WTC11 (cell line): Measurements from ENCODE around the gene SPRED2. TPM values are rescaled to one million over a fixed set of nuclear protein-coding genes. Genes with fewer than 3 reads are reported as not detected.

Experiments
- ATAC-seq: fragments of 200-7000 bp; cut with Tn5 transposase; 2 replicates; pipeline ENCODE4 v1.10.0; 2021; ENCODE audit warnings: mild to moderate bottlenecking, moderate library complexity
- CTCF ChIA-PET: fragments of 300-600 bp; sonication (Branson Sonifier 250); formaldehyde crosslinking; loops from one replicate; lab custom pipeline; 2021; ENCODE audit warnings: antibody characterized with exemption; lab: Charles Lee
- POLR2A ChIA-PET: fragments of 350-600 bp; sonication (Branson Sonifier 250); formaldehyde crosslinking; loops from one replicate; lab custom pipeline; 2021; ENCODE audit warnings: antibody characterized with exemption; lab: Charles Lee
- DNase-seq: peaks from one replicate; pipeline ENCODE4 v3.0.0; 2021; ENCODE audit warnings: low spot score
- H3K27ac Mint-ChIP-seq: 2 replicates; pipeline ENCODE4 v1.8.0; 2021; ENCODE audit warnings: mixed read lengths
- H3K27me3 Mint-ChIP-seq: 2 replicates; pipeline ENCODE4 v1.8.0; 2021; ENCODE audit warnings: low read depth, mild to moderate bottlenecking, moderate library complexity, mixed read lengths
- H3K36me3 Mint-ChIP-seq: 2 replicates; pipeline ENCODE4 v1.8.0; 2021; ENCODE audit warnings: mixed read lengths
- H3K4me1 Mint-ChIP-seq: 2 replicates; pipeline ENCODE4 v1.8.0; 2022; ENCODE audit warnings: mixed read lengths
- H3K4me3 Mint-ChIP-seq: 2 replicates; pipeline ENCODE4 v1.8.0; 2021; ENCODE audit warnings: mild to moderate bottlenecking, moderate library complexity, mixed read lengths
- H3K9me3 Mint-ChIP-seq: 2 replicates; pipeline ENCODE4 v1.8.0; 2021; ENCODE audit warnings: mixed read lengths
- CBFB ChIP-seq: sonication (generic); formaldehyde crosslinking; IDR thresholded peaks from 2 replicates; pipeline ENCODE4 v1.8.1; 2022; ENCODE audit warnings: mild to moderate bottlenecking, low read depth, missing genetic modification reagents
- CREM ChIP-seq: sonication (generic); formaldehyde crosslinking; IDR thresholded peaks from 2 replicates; pipeline ENCODE4 v1.8.1; 2022; ENCODE audit warnings: mild to moderate bottlenecking, missing genetic modification reagents, moderate library complexity
- EMX1 ChIP-seq: fragments of 250-450 bp; sonication (Bioruptor Pico); IDR thresholded peaks from 2 replicates; pipeline ENCODE4 v1.8.0; 2021; ENCODE audit warnings: mild to moderate bottlenecking
- GABPB1 ChIP-seq: sonication (generic); formaldehyde crosslinking; IDR thresholded peaks from 2 replicates; pipeline ENCODE4 v1.8.1; 2023; ENCODE audit warnings: mild to moderate bottlenecking, missing genetic modification reagents
- GRHL2 ChIP-seq: fragments of 250-450 bp; sonication (Bioruptor Pico); IDR thresholded peaks from 2 replicates; pipeline ENCODE4 v1.8.0; 2022; ENCODE audit warnings: mild to moderate bottlenecking, moderate library complexity; ENCODE audit not compliant: insufficient replicate concordance, severe bottlenecking
- MYBL2 ChIP-seq: sonication (generic); formaldehyde crosslinking; IDR thresholded peaks from 2 replicates; pipeline ENCODE4 v1.8.1; 2023; ENCODE audit warnings: mild to moderate bottlenecking, moderate library complexity, missing genetic modification reagents
- NFATC4 ChIP-seq: fragments of 250-450 bp; sonication (Bioruptor Pico); IDR thresholded peaks from 2 replicates; pipeline ENCODE4 v1.9.0; 2021; ENCODE audit warnings: mild to moderate bottlenecking
- PRRX2 ChIP-seq: fragments of 250-450 bp; sonication (Bioruptor Pico); IDR thresholded peaks from 2 replicates; pipeline ENCODE4 v1.8.0; 2021; ENCODE audit warnings: mild to moderate bottlenecking
- TEAD1 ChIP-seq: sonication (generic); formaldehyde crosslinking; IDR thresholded peaks from 2 replicates; pipeline ENCODE4 v1.8.0; 2022; ENCODE audit warnings: mild to moderate bottlenecking, missing genetic modification reagents
- TP53 ChIP-seq: sonication (generic); formaldehyde crosslinking; IDR thresholded peaks from 2 replicates; pipeline ENCODE4 v1.8.1; 2023; ENCODE audit warnings: mild to moderate bottlenecking, missing genetic modification reagents
- ZBTB21 ChIP-seq: sonication (generic); formaldehyde crosslinking; IDR thresholded peaks from 2 replicates; pipeline ENCODE4 v1.8.1; 2023; ENCODE audit warnings: mild to moderate bottlenecking, missing genetic modification reagents, borderline replicate concordance
- ZNF423 ChIP-seq: fragments of 250-450 bp; sonication (Bioruptor Pico); IDR thresholded peaks from 2 replicates; pipeline ENCODE4 v2.1.2; 2022; ENCODE audit warnings: mild to moderate bottlenecking, moderate library complexity
- total RNA-seq: library from RNA; stranded (reverse); gene quantifications from 3 replicates; pipeline ENCODE4 v1.2.3, GENCODE V29; 2021
- TF ChIP-seq, protein P1 (sequence below): sonication (generic); formaldehyde crosslinking; IDR thresholded peaks from 2 replicates; pipeline ENCODE4 v1.8.1; 2023; ENCODE audit warnings: mild to moderate bottlenecking, missing genetic modification reagents
- TF ChIP-seq, protein P2 (sequence below): fragments of 250-450 bp; sonication (Bioruptor Pico); IDR thresholded peaks from 2 replicates; pipeline ENCODE4 v1.8.0; 2021; ENCODE audit warnings: mild to moderate bottlenecking
- TF ChIP-seq, protein P3 (sequence below): sonication (generic); formaldehyde crosslinking; IDR thresholded peaks from 2 replicates; pipeline ENCODE4 v1.8.1; 2022; ENCODE audit warnings: low read depth, missing genetic modification reagents, borderline replicate concordance
- TF ChIP-seq, protein P4 (sequence below): sonication (generic); formaldehyde crosslinking; IDR thresholded peaks from 2 replicates; pipeline ENCODE4 v1.8.0; 2023; ENCODE audit warnings: mild to moderate bottlenecking, missing genetic modification reagents
- TF ChIP-seq, protein P5 (sequence below): sonication (generic); formaldehyde crosslinking; IDR thresholded peaks from 2 replicates; pipeline ENCODE4 v1.8.1; 2023; ENCODE audit warnings: mild to moderate bottlenecking, missing genetic modification reagents, moderate library complexity
- TF ChIP-seq, protein P6 (sequence below): sonication (generic); formaldehyde crosslinking; IDR thresholded peaks from 2 replicates; pipeline ENCODE4 v1.8.1; 2023; ENCODE audit warnings: mild to moderate bottlenecking, missing genetic modification reagents

SPRED2 gene
- total RNA-seq, 1 experiment from 2014 or later = 34.1 TPM

DNA sequence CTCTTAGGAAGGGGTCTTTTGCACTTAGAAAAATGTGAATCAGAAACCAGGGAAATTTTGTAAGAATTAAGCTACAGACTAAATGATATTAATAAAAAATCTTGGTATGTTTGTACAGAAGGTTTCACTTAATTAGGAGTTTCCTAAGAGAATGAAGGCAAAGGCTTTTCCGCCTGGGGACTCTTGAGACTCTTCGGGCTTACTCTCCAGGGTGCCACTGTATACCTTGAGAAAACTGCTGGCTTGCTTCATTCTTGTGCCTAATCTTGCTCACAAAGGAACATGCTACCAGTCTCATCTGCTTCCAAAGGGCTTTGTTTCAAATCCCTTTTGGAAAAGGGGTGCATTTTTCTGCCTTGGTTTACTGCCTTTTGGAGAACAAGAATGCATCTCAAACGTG lies 155.3 kb downstream of the SPRED2 start (continued):
- TF ChIP-seq, protein P1, sequence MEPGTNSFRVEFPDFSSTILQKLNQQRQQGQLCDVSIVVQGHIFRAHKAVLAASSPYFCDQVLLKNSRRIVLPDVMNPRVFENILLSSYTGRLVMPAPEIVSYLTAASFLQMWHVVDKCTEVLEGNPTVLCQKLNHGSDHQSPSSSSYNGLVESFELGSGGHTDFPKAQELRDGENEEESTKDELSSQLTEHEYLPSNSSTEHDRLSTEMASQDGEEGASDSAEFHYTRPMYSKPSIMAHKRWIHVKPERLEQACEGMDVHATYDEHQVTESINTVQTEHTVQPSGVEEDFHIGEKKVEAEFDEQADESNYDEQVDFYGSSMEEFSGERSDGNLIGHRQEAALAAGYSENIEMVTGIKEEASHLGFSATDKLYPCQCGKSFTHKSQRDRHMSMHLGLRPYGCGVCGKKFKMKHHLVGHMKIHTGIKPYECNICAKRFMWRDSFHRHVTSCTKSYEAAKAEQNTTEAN (CRISPR knock-in tag) = no peak
- no peak for TF ChIP-seq PRRX2 (CRISPR knock-in tag)
- no peak for TF ChIP-seq CREM (CRISPR knock-in tag)
- TF ChIP-seq NFATC4 (CRISPR knock-in tag) = no peak
- TF ChIP-seq EMX1 (CRISPR knock-in tag) = no peak
- TF ChIP-seq, protein P2, sequence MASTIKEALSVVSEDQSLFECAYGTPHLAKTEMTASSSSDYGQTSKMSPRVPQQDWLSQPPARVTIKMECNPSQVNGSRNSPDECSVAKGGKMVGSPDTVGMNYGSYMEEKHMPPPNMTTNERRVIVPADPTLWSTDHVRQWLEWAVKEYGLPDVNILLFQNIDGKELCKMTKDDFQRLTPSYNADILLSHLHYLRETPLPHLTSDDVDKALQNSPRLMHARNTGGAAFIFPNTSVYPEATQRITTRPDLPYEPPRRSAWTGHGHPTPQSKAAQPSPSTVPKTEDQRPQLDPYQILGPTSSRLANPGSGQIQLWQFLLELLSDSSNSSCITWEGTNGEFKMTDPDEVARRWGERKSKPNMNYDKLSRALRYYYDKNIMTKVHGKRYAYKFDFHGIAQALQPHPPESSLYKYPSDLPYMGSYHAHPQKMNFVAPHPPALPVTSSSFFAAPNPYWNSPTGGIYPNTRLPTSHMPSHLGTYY (CRISPR knock-in tag) = no peak
- no peak for TF ChIP-seq GABPB1 (CRISPR knock-in tag)

DNA sequence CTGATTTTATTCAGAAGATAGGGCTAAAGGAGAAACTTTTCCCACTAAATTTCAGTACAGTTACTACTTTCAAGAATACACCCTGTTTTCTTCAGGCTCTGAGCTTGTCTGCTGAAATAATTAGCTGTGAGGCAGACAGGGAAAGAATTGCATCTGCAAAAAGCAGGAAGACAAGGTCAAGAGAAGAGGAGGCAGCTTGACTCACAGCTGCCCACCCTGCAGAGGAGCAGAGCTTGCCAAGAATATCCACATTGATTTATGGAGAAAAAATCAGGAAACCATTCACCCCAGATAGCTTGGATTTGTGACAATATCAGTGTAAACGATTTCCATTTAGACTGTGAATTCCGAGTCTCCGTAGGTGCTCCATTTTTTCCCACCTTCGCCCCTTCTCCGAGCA lies 155.8 kb downstream of the SPRED2 start:
- peaks cover 3% of the 10 kb centered on the region; the same call in 1 of the 2 replicates for H3K4me1 Mint-ChIP-seq
- ChIA-PET CTCF (interaction anchor here (1.6 to 3.2 kb wide), 2 partner anchors 11 to 12 kb away, joined by 4 to 11 read pairs; no protein-coding TSS in a partner anchor), POLR2A (no interaction called here)
- H3K27me3 Mint-ChIP-seq = peaks cover 100% of the 10 kb centered on the region
- no peaks in the 10 kb centered on the region for H3K9me3 Mint-ChIP-seq
- no peak for DNase-seq
- no peak overlapping the region for H3K4me3 Mint-ChIP-seq
- H3K27ac Mint-ChIP-seq = no peak overlapping the region
- peaks cover 14% of the 10 kb centered on the region for H3K36me3 Mint-ChIP-seq
- TF ChIP-seq TP53 (CRISPR knock-in tag) (no peak), ZNF423 (CRISPR knock-in tag) (no peak)
- TF ChIP-seq, all 79 proteins: peak for 0
- ATAC-seq = no peak

DNA sequence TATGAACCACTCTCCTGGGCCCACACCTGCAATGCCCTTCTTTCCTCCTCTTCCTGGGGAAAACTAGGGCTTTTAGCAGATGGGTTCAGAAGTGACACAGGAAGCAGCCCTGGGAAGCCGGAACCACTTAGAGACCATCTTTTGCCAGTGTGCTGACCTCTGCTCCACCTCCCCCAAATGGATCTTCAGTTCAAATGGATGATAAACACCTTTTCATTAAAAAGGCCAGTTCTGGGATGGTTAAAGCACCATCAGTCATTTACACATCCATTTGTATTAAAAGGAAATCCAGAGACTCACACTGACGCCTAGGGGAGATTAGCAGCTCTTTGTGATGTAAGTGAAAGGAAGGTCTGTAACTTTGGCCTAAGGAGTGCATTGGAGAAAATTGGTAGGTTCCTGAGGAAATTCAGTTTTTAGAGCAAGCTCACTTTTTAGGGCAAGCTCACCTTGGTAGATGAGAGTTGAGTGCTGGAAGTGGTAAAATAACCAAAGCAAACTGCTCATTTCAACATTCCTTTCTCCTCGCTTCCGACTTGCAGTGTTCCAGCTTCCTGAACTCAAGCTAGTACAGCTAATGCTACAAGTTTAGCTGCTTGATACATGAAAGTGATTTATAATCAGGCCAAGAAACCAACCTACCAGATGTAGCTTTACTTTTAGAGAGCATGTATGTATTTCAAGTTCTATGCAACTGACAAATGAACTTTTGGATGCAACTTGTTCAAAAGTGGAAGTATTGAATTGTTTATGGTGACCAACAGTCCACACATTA lies 157.1 kb downstream of the SPRED2 start:
- Mint-ChIP-seq H3K27me3 (peaks cover 96% of the 10 kb centered on the region), H3K4me1 (peaks cover 3% of the 10 kb centered on the region; the same call in 1 of the 2 replicates), H3K27ac (no peak overlapping the region), H3K4me3 (no peak overlapping the region), H3K9me3 (no peaks in the 10 kb centered on the region), H3K36me3 (peaks cover 17% of the 10 kb centered on the region)
- ChIA-PET CTCF (interaction anchor here (0.9 to 3.2 kb wide), 2 partner anchors 10 to 161 kb away, joined by 3 to 11 read pairs; no protein-coding TSS in a partner anchor), POLR2A (interaction anchor here (0.6 to 1.2 kb wide), 3 partner anchors 90 to 170 kb away, joined by 3 to 4 read pairs (median 3); no protein-coding TSS in a partner anchor)
- DNase-seq (peak; percentile 23), ATAC-seq (peak; percentile 94)
- 0 out of 2 replicates have a peak, but pooled peaks have one; percentile 64 for TF ChIP-seq ZBTB21 (CRISPR knock-in tag)
- TF ChIP-seq CBFB (CRISPR knock-in tag) = 0 out of 2 replicates have a peak, but pooled peaks have one; percentile 34
- TF ChIP-seq GRHL2 (CRISPR knock-in tag) = no peak
- TF ChIP-seq, protein P3, sequence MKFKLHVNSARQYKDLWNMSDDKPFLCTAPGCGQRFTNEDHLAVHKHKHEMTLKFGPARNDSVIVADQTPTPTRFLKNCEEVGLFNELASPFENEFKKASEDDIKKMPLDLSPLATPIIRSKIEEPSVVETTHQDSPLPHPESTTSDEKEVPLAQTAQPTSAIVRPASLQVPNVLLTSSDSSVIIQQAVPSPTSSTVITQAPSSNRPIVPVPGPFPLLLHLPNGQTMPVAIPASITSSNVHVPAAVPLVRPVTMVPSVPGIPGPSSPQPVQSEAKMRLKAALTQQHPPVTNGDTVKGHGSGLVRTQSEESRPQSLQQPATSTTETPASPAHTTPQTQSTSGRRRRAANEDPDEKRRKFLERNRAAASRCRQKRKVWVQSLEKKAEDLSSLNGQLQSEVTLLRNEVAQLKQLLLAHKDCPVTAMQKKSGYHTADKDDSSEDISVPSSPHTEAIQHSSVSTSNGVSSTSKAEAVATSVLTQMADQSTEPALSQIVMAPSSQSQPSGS = peak; percentile 26; the same call in 1 of the 2 replicates
- TF ChIP-seq, protein P4, sequence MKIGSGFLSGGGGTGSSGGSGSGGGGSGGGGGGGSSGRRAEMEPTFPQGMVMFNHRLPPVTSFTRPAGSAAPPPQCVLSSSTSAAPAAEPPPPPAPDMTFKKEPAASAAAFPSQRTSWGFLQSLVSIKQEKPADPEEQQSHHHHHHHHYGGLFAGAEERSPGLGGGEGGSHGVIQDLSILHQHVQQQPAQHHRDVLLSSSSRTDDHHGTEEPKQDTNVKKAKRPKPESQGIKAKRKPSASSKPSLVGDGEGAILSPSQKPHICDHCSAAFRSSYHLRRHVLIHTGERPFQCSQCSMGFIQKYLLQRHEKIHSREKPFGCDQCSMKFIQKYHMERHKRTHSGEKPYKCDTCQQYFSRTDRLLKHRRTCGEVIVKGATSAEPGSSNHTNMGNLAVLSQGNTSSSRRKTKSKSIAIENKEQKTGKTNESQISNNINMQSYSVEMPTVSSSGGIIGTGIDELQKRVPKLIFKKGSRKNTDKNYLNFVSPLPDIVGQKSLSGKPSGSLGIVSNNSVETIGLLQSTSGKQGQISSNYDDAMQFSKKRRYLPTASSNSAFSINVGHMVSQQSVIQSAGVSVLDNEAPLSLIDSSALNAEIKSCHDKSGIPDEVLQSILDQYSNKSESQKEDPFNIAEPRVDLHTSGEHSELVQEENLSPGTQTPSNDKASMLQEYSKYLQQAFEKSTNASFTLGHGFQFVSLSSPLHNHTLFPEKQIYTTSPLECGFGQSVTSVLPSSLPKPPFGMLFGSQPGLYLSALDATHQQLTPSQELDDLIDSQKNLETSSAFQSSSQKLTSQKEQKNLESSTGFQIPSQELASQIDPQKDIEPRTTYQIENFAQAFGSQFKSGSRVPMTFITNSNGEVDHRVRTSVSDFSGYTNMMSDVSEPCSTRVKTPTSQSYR (CRISPR knock-in tag) = 0 out of 2 replicates have a peak, but pooled peaks have one; percentile 58
- no peak for TF ChIP-seq MYBL2 (CRISPR knock-in tag)
- TF ChIP-seq, protein P1 (CRISPR knock-in tag) = peak; percentile 81; the same call in 1 of the 2 replicates
- TF ChIP-seq, protein P5, sequence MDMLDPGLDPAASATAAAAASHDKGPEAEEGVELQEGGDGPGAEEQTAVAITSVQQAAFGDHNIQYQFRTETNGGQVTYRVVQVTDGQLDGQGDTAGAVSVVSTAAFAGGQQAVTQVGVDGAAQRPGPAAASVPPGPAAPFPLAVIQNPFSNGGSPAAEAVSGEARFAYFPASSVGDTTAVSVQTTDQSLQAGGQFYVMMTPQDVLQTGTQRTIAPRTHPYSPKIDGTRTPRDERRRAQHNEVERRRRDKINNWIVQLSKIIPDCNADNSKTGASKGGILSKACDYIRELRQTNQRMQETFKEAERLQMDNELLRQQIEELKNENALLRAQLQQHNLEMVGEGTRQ (CRISPR knock-in tag) = 0 out of 2 replicates have a peak, but pooled peaks have one; percentile 12
- peak; percentile 47; the same call in 1 of the 2 replicates for TF ChIP-seq TEAD1
- TF ChIP-seq, protein P6, sequence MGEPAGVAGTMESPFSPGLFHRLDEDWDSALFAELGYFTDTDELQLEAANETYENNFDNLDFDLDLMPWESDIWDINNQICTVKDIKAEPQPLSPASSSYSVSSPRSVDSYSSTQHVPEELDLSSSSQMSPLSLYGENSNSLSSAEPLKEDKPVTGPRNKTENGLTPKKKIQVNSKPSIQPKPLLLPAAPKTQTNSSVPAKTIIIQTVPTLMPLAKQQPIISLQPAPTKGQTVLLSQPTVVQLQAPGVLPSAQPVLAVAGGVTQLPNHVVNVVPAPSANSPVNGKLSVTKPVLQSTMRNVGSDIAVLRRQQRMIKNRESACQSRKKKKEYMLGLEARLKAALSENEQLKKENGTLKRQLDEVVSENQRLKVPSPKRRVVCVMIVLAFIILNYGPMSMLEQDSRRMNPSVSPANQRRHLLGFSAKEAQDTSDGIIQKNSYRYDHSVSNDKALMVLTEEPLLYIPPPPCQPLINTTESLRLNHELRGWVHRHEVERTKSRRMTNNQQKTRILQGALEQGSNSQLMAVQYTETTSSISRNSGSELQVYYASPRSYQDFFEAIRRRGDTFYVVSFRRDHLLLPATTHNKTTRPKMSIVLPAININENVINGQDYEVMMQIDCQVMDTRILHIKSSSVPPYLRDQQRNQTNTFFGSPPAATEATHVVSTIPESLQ (CRISPR knock-in tag) = no peak
